HG03135 (cell line): ENCODE results near the gene ZSWIM9.

ENCODE experiments used
- ATAC-seq: cut with Tn5 transposase; IDR thresholded peaks from one replicate; pipeline ENCODE4 v1.9.1; 2021; ENCODE audit warnings: mild to moderate bottlenecking, moderate library complexity; ENCODE audit not compliant: unreplicated experiment

ZSWIM9 gene

DNA sequence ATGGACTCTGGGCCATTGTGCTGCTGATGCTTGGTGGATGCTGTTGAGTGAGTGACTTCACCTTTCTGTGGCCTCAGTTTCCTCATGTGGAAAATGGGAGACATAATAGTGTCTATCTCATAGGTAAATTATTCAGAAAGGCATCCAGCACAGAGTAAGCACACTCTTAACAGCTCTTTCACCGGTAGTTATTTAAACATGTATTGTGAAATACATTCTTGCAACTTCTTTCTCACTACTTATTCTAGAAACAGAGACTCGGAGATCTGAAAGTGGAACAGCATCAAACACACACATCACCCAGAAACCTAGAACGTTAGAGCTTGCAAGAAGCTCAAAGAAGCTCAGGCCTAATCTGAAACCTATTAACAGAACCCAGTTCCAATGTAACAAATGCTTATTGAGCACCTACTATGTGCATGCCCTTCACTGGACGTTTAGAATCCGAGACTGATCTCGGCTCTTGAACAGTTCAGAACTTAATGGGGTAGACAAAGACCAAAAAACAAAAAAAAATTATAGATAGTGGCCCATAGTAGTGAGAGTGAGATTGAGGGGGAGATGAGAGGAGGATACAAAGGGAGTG lies 4.1 kb downstream of the ZSWIM9 start:
- no peak for ATAC-seq

DNA sequence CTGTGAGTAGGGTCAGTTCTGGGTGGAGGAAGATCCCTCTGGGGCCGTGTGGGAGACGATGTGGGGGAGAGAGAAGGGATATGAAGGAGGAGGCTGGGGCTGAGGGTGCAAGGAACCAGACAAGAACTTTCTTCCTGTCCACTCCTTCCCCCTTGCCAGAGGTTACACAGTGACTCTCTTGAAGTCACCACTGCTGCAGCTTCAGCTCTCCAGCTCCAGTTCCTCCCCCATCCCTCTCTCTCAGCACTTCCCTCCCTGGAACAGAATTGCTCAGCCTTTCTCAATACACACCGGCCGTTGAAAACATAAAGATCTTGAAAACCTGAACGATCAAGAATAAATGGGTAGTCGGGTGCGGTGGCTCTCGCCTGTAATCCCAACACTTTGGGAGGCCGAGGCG lies 5.1 kb downstream of the ZSWIM9 start:
- no peak for ATAC-seq

DNA sequence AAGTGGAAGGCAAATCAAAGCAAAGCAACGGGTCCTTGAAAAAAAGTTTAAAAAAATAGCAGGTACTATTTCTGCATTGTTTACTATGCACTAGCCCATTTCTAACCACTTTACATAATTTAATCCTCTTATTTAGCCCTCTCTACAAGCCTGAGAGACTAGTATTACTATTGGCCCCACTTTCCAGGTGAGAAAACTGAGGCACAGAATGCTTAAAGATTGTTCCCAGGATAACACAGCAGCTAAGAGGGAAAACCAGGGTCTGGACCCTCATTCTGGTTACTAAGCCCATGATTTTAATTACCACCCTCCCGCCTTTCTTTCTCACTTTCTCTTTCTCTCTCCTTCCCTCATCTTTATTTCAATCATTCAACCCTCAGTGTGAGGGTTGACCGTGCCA lies 5.7 kb downstream of the ZSWIM9 start:
- ATAC-seq: no peak

DNA sequence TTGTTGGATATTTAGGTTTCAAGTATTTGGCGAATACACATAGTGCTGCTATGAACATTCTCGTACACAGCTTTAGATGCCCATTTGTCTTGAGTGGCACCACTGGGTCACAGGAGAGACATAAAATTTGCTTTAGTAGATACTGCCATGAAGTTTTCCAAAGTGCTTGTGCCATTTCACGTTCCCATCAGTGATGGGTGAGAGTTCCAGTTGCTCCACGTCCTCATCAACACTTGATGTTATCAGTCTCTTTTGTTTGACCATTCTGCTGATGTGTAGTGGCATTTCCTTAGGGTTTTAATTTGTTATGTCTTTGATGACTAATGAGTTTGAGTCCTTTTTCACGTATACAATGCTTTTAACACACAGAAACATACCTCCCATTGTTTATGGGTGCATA lies 11.0 kb downstream of the ZSWIM9 start:
- no peak for ATAC-seq

DNA sequence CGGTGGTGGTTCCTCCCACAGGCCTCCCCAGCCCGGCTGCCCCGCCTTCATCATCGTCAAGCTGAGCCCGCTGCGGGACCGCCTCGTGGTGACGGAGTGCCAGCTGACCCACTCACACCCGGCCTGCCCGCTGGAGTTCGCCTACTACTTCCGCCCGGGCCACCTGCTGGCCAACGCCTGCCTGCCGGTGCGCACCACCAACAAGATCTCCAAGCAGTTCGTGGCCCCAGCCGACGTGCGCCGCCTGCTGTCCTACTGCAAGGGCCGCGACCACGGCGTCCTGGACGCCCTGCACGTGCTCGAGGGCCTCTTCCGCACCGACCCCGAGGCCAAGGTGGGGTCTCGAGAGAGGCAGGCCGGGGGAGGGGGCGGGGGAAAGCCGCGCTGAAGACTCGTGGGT lies 12.0 kb downstream of the ZSWIM9 start:
- no peak for ATAC-seq

DNA sequence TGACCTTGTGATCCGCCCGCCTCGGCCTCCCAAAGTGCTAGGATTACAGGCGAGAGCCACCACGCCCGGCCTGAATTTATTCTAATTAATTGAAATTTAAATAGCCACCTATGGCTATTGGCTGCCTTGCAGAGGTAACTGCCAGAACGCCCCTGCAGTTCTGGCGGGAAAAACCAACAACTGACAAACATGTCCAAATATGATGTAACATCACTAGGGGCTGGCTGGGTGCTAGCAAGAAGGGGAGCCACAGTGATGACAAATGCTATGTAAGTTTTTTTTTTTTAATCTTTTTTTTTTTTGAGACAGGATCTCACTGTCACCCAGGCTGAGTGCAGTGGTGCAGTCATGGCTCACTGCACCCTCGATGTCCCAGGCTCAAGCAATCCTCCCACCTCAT lies 12.9 kb downstream of the ZSWIM9 start:
- no peak for ATAC-seq

DNA sequence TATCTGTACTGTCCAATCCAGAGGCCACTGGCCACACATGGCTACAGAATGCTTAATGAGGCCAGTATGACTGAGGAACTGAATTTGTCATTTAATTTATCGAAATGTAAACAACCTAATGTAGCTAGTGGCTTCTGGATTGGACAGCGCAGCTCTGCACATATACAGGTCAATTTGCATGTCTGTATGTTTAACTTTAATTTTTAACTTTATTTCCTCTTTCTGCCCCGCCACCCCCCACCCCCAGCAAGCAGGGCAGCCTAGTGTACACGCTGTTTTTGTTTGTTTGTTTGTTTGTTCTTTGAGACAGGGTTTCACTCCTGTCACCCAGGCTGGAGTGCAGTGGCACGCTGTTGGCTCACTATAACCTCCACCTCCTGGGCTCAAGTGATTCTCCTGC lies 15.5 kb downstream of the ZSWIM9 start:
- ATAC-seq: peak; percentile 36

DNA sequence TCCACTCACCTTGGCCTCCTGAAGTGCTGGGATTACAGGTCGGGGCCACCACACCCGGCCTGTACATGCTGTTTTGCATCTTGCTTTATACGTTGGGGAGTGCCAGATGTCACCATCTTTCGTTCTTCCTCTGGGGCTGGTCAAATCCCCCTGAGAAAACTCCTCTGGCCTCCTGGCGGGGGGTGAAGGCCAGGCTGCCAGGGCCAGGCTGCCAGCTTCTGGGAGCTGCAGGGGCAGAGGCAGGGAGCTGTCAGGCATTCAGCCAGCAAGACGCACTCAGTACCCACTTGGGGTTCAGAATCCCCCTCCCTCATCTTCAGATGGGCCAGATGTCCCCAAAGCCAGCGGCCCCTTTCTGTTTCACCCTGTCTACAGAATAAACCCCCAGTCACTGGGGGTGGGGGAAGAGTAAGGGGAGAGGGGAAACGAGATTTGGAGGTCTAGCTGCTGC lies 16.1 kb downstream of the ZSWIM9 start:
- peak; percentile 53 for ATAC-seq

DNA sequence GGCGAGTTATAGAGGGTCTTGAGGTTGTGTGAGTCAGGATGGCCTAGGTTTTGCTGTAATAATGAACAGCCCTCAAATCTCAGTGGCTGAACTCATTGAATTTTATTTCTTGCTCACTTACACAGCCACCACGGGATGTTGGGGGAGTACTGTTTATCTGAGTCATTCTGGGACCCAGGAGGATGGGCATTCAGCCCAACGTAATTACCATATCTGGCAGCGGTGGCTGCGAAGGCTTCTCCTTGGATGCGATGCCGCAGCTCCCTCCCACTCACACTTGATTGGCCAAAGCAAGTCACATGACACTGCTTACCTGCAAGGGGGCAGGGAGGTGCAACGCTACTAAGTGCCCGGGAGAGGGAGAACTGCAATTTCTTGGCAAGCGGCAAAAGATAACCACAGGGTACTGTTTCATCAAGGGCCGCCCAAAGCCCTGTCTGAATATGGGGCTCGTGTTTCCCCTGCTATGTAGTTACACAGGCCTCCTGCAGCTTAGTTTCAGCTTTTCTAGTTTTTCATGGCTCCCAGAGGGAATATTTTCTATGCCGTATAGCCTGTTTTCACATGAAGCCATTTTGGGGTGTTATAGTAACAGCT lies 19.9 kb downstream of the ZSWIM9 start:
- no peak for ATAC-seq

DNA sequence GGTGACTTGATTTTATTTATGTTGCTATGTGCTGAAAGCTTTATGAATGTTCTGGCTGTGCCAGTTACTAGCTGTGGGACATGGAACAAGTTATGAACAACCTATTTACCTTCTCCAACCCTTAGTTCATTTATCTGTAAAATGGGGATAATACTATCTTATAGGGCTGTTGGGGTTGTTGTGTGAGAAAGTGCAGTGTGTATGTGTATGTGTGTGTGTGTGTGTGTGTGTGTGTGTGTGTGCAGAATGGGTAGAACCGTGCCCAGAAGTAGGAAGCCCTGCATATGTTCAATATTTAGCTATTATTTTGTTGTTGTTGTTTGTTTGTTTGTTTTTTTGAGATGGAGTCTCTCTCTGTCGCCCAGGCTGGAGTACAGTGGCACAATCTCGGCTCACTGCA lies 20.4 kb downstream of the ZSWIM9 start:
- ATAC-seq: no peak

DNA sequence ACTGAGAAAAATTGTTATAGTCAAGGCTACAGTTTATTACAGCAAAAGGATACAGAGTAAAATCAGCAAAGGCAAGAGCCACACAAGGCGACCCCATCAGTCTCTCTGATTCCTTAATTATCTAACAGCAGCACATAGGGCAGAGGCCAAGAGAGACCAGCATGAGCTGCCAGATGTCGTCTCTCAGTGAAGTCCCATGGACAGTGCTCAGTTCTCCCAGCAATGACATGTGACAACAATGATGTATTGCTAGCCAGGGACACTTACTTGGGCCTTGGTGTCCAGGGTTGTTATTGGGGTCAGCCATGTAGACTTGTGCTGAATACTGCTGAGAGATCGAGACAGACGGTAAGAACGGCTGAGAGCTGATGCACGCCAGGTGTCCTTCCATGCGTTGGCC lies 22.3 kb downstream of the ZSWIM9 start:
- ATAC-seq: no peak

DNA sequence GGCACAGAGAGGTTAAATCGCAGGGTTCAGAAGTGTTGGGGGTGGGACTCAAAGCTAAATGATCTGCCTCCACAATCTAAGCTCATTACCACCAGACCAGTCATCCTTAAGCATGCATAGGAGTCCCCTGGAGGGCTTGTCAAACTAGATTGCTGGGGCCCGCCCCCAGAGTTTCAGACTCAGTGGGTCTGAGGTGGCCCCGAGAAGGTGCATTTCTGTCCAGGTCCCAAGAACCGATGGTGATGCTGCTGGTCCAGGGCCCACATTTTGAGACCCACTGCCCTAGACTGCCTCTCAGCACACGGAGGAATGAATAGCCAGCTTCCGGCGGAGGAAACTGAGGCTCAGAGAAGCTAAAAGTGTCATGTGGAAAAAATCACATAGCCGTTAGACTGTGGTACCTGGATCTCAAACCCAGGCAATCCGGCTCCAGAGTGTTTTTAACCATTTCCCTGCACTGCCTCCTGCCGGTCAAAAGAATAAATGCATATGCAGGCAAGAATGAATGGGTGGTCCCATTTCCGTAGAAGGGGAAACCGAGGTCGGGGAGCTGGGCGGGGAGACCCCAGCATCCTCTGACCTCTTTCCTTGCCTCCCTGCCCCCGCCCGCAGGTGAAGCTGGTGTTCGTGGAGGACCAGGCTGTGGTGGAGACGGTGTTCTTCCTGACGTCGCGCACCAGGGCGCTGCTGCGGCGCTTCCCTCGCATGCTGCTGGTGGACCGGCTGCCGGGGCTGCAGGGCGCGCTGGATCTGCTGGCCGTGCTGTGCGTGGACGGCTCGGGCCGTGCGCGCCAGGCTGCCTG lies 23.8 kb downstream of the ZSWIM9 start:
- ATAC-seq: no peak

DNA sequence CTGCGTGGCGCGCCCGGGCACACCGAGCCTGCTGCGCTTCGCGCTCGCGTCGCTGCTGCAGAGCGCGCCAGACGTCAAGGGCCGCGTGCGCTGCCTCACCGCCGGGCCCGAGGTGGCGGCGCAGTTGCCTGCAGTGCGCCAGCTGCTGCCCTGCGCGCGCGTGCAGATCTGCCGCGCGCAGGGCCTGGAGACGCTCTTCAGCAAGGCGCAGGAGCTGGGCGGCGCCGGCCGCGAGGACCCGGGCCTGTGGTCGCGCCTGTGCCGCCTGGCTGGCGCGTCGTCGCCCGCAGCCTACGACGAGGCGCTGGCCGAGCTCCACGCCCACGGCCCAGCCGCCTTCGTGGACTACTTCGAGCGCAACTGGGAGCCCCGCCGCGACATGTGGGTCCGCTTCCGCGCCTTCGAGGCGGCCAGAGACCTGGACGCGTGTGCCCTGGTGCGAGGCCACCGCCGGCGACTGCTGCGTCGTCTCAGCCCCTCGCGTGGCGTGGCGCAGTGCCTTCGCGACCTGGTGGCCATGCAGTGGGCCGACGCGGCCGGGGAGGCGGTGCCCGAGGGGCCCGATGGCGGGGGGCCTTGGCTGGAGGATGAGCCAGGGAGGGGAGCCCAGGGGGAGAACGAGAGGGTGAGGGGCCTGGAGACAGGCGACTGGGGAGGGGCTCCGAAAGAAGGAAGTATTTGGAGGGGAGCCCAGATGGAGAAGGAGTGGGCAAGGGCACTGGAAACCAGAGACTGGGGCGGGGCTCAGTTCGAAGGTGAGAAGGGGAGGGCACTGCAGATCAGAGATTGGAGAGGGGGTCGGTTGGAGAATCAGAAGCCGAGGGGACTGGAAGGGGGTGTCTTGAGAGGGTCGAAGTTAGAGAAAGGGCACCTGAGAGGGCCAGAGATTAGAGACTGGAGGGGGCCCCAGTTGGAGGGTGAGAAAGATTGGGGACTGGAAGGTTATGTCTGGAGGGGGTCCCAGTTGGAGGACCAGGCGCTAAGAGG lies 24.7 kb downstream of the ZSWIM9 start:
- ATAC-seq: no peak

DNA sequence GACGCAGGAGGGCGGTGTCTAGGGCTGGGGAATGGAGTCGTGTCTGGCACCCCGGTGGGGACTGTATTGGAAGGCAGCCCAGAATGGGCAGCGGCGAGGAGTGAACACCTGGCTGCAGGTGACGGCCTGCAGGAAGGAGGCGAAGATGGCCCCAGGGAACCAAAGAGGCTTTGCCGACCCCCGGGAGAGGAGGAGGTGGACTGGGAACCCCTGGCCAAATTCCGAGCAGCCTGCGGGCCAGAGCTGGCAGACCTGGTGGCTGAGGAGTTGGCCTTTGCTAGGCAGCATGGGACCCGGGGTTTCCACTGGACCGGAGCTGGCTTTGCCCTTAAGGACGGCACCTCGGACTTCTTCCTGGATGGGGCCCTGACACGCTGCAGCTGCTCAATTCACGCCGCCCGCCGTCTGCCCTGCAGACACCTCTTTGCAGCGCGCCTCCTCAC lies 25.9 kb downstream of the ZSWIM9 start:
- no peak for ATAC-seq

DNA sequence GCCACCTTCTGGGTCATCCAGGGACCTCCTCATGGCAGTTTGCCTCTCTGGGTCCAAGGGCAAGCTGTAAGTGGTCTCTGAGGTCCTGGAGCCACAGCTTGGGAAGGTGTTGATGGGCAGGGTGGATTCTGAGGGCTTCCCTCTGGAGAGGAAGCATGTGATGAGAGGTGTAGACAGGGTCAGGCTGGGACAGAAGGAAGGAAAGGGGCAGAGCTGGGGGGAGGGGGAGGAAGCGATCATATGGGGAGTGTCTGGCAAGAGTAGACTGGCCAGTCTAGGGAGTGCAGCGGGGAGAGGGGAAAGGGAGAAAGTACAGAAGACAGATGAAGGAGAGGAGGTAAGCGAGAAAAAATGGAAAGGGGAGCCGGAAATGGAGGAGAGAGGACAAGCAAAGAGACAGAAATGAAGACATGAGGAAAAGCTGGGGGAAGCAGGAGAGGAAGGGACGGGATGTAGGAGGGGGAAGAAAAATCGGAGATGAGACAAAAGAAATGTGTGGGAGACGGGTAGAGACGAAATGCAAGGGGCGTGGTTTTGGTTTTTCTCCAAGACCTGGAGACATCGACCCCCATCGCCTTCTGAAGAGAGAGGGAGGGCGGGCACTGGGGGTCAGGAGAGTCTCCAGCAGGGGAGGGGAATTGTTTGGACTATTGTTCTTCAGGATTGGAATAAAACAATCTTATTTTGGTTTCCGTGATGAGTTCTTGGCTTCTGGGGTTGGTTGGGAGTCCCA lies 26.6 kb downstream of the ZSWIM9 start:
- ATAC-seq: no peak

DNA sequence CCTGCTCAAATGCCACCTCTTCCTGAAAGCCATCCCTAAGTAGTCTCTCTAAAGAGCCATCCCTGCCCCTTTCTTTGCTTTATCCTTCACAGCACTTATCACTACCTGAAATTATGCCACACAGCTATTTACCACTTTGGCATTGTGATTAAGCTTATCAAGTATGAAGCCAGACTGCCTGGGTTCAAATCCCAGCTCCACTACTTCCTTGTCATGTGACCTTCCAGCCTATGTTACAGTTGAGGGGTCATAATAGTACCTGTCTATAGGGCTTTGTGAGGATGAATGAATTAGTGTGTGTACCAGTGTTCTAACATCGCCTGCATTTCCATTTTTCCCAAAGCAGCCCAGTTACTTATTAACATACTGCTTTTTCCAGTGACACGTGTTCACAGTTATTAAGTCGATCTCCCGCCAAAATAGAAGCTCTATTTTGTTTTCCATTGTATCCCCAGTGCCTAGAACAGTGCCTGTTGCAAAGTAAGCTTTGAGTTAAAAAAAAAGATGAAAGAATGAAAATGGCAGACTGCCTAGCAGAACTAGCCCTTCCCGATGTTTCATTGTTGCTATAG lies 32.8 kb downstream of the ZSWIM9 start:
- ATAC-seq: no peak

DNA sequence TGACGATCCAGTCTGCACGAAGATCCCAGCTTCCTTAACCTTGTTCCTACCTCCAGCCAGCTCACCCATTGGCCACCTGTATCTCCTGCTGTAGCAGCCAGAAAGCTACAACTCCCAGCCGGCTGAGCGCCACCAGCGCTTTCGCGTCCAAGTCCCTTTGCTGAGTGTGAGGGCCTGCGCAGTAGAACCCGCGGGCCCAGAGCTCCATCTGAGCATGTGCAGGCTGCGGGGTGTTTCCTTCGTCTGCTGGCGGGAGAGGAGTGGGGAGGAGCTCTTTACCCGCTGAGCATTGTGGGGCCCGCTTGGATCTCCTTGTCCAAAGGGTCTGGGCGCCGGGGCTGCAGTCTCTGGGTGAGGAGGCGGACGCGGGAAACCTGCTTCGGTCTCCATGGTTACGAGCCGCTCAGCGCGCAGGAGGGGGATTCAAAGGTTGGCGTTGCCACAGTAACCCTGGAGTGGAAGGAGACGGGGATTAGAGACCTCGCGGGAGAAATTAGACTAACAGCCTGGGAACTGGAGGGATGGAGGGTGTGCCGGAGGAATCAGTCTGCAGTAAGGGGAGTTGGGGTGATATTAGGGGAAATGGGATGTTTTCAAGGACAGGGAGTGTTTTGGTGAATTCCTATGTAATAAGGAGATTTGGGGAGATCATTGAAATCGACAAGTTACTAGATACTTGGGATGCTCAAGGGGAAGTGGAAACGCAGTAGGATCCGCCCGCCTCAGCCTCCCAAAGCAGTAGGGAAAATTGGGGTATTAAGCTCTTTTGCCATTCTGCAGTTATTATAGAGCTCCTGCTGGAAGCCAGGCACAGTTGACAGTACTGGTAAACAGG lies 33.5 kb downstream of the ZSWIM9 start:
- ATAC-seq: peak; percentile 89

DNA sequence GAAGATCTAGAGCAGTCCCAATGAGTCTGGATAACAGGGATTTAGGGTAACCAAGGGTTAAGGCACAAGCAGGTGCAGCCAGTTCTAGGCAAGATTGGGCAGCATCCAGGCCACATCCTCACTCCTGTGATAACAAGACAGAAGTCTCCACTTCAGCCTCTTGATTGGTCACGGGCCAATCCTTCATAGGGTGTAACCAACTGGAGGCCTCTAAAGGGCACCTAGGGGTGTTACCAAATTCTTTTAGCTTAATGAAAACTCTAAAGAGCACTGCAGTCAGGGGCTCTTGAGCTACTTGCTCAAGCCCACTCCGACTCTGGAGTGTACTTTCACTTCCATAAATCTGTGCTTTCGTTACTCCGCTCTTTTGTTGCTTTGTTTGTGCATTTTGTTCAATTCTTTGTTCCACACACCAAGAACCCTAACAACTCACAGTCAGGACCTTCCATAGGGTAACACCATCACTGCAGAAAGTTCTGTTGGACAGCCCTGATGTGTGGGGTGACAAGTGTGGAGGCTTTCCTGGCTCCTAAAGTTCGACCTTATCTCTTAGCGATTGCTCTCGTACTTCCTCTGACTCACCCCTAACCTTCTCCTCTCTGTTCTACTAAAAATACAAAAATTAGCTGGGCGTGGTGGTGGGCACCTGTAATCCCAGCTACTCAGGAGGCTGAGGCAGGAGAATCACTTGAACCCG lies 36.1 kb downstream of the ZSWIM9 start:
- no peak for ATAC-seq

DNA sequence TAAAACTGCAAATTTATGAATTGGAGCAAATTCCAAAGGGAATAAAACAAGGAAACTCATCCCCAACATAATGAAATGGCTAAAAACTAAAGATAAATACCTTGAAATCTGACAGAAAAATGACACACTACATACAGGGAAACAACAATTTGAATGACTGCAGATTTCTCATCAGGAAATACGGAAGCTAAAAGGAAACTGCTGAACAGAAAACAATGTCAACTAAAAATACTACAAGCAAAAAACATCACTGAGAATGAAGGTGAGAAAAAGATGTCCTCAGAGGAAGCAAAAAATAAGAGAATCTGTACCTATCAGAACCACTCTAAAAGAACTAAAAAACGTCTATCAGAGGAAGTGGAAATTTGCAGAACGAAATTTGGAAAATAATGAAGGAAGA lies 39.5 kb downstream of the ZSWIM9 start:
- ATAC-seq: no peak
